GOT3 (cell line): ENCODE results near the gene APAF1.
"Not testable (repeated sequence)": the region's sequence is repeated elsewhere in the genome, so short reads cannot be mapped to it uniquely, and the experiment has no call there.

ENCODE experiments used
- DNase-seq: peaks from one replicate; lab custom pipeline; 2025; ENCODE audit warnings: mixed read lengths; lab: John Stamatoyannopoulos, UW

Gene APAF1, protein sequence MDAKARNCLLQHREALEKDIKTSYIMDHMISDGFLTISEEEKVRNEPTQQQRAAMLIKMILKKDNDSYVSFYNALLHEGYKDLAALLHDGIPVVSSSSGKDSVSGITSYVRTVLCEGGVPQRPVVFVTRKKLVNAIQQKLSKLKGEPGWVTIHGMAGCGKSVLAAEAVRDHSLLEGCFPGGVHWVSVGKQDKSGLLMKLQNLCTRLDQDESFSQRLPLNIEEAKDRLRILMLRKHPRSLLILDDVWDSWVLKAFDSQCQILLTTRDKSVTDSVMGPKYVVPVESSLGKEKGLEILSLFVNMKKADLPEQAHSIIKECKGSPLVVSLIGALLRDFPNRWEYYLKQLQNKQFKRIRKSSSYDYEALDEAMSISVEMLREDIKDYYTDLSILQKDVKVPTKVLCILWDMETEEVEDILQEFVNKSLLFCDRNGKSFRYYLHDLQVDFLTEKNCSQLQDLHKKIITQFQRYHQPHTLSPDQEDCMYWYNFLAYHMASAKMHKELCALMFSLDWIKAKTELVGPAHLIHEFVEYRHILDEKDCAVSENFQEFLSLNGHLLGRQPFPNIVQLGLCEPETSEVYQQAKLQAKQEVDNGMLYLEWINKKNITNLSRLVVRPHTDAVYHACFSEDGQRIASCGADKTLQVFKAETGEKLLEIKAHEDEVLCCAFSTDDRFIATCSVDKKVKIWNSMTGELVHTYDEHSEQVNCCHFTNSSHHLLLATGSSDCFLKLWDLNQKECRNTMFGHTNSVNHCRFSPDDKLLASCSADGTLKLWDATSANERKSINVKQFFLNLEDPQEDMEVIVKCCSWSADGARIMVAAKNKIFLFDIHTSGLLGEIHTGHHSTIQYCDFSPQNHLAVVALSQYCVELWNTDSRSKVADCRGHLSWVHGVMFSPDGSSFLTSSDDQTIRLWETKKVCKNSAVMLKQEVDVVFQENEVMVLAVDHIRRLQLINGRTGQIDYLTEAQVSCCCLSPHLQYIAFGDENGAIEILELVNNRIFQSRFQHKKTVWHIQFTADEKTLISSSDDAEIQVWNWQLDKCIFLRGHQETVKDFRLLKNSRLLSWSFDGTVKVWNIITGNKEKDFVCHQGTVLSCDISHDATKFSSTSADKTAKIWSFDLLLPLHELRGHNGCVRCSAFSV (N-terminal part only)

DNA sequence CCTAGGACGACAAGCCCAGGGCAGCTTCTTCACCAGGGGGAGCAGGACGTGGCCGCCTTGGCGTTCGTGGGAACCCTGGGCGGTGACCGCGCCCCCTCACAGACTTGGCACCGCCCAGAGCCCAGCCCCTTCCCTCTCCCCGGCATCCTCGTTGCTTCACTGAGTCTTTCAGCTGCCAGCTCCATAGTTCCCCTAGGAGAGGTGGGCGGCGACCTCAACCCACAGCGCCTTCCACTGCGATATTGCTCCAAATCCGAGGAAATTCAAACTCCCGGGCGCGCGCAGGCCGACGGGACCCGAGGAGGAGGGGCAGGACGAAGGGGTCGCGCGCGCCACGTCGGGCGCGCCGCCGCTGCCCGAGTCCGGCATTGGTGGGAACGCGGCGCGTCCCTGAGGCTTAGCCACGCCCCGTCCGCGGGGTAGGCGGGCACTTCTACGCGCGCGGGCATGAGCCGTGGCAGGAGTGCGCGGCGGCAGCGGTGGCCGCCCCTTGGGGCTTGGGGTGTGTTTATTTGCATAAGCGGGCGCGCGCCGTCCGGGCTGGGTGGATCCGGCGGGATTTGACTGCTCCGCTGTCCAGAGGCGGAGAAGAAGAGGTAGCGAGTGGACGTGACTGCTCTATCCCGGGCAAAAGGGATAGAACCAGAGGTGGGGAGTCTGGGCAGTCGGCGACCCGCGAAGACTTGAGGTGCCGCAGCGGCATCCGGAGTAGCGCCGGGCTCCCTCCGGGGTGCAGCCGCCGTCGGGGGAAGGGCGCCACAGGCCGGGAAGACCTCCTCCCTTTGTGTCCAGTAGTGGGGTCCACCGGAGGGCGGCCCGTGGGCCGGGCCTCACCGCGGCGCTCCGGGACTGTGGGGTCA lies at the start of gene APAF1, which contains the start of gene IKBIP:
APAF1 (plus strand) TSS at position 579 of the 860 bp plus-strand sequence. CDS start 3,070 bp downstream, outside the sequence.
IKBIP (minus strand) TSS at position 77 of the 860 bp plus-strand sequence. CDS start 87 bp downstream, outside the sequence.
- DNase-seq: peak; percentile 81

DNA sequence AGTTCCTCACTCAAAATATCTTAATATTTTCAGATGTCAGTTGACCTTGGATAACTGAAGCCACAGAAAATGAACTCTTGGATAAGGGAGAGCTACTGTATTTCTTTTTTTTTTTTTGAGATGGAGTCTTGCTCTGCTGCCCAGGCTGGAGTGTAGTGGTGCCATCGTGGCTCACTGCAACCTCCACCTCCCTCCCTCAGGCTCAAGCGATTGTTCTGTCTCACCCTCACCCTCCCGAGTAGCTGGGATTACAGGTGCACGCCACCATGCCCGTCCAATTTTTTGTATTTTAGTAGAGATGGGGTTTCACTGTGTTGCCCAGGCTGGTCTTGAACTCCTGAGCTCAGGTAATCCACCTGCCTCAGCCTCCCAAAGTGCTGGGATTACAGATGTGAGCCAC lies 47.8 kb upstream of the APAF1 start:
- not testable (repeated sequence) for DNase-seq

DNA sequence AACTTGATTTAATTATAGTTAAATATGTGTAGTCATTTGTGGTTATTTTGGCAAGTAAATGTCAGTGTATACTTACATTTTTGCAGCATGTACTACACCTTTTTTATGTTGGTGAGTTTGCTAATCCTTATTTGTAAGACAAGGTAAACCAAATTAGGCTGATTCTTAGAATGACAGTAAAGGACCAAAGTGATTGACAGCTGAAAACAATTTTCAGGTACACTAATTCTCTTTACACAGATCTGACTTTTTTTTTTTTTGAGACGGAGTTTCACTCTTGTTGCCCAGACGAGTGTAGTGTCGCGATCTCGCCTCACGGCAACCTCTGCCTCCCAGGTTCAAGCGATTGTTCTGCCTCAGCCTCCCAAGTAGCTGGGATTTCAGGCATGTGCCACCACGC lies 43.2 kb upstream of the APAF1 start:
- DNase-seq: no peak

DNA sequence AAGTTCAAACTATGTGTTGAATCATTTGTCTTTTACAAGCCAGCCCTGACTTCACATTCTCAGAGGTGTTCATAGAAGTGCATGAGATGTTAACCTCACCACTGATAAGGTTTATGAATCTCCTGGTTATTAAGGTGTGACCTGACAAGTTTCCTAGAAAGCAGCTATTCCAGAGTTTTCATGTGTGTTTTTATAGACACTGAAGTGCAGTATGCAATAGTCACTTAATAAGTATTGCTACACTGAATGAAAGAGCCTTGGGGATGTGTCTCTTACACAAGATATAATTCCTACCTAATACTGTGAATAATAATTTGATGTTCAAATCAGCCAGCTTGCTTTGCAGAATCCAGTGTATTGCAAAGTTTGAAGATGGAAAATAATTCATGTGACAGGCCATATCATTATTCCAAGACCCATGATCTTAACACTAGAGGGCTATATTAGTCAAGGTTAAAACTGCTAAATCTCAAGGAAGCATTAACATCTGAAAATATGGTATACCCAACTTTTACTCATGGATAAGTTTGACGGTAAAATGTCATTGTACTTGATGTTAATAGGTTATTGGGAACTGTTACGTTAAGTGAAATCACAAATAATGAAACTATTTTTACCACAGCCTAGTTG lies 38.6 kb upstream of the APAF1 start:
- DNase-seq: no peak

DNA sequence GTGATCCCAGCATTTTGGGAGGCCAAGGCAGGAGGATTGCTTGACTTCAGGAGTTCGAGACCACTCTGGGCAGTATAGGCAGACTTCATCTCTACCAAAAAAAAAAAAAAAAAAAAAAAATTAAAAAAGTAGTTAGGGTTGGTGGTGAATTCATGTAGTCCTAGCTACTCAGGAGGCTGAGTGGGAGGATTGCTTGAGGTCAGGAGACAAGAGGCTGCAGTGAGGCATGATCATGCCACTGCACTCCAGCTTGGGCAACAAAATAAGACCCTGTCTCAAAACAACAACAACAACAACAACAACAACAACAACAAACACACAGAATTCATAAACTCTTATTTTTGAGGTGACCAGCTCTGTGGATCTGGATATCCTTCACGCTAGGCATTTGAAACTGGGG lies 34.5 kb upstream of the APAF1 start:
- DNase-seq: no peak

DNA sequence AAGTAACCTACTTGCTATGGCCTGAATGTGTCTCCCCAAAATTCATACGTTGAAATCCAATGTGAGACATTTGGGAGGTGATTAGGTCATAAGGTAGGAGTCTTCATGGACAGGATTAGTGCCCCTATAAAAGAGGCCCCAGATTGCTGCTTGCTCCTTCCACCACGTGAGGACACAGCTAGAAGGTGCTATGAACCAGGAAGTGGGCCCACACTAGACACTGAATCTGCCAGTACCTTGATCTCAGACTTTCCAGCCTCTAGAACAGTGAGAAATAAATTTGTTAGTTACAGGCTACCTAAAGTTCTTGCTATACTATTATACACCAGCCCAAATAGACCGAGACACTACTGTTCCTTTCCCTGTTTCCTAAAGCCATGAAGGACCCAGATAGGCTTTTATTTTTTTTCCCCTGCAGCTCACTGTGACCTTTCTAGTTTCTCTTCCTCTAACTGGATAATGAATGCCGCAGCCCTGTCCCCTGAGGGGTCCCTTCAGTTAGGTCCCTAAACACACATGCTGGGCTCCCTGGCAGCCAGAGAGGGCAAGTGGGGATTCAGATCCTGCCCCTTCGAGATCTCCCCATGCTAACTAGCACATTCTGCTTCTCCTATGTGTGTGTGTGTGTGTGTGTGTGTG lies 32.3 kb upstream of the APAF1 start:
- DNase-seq: no peak

DNA sequence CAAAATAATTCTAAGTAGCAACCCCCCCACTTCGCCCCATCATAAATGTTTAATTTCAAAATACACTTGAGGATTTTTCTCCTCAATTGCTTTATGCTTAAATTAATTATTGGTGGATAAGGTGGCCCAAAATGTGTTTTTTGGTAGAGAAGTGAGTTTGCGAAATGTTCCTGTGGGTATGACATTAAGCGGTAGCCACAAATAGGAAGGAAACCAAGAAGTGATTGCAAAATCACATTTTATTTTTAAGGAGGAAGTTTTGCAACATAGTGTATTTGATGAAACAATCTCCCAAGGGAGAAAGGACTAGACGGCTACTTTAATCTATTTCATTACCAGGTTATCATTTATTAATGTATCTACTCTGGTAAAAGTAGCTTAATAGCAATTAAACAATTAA lies 26.1 kb upstream of the APAF1 start:
- DNase-seq: no peak

DNA sequence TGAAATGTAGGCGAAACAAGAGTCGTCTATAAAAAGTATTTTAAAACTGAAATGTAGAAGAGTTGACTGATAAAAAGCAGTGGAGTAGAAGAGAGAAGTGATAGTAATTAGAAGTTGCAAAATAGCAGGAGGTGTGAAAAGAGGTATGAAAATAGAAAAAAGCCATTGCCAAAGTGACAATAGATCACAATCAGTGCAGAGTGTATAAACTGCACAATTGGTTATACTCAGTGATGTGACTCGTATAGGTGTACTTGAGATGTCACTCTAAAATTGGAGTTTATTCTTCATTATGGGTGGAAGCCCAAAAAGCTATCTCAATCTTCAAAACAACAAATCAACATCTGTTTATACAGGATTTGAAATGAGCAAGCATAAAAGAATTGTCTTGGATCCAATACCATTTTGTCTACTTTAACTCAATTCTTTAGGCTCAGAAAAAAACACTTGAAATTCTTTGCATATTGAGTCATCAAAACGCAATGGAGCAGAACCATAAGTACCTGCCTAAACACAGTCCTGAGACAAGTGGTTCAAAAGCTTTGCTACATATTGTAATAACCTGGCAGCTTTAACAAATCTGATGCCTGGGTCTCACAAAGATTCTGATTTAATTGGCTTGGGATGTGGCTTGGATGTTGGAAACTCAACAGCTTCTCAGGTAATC lies 9.3 kb upstream of the APAF1 start:
- no peak for DNase-seq

DNA sequence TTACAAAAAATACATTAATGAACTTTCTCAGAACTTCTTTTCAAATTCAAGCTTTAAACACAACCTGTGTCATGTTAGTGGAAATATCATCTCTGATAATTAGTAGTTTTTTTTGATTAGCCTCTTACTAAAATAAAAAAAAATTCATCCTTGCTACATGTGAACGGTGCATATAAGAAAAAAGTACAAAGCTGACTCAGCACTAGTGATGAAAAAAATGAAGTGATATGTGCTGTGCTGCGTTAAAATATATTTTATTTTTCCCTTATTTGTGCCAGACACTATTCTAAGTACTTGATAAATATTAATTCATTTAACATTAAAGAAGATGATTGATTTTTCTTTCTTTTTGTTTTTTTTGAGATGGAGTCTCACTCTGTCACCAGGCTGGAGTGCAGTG lies 8.0 kb upstream of the APAF1 start:
- no peak for DNase-seq

DNA sequence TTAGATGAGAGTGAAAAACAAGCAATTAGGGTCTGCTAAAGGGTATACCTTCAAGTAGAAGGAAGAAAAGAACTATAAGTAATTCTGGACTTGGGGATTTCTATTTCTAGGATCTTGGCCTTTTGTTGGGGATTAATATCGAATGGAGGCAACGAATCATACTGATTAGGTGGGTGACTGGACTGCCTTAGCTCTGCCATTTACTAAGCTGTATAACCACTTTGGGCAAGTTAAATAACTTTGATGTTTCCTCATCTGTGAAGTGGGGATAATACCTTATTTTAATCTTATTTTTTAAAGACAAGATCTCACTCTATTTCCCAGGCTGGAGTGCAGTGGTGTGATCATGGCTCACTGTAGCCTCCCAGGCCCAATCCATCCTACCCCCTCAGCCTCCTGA lies 7.1 kb upstream of the APAF1 start:
- DNase-seq: no peak

DNA sequence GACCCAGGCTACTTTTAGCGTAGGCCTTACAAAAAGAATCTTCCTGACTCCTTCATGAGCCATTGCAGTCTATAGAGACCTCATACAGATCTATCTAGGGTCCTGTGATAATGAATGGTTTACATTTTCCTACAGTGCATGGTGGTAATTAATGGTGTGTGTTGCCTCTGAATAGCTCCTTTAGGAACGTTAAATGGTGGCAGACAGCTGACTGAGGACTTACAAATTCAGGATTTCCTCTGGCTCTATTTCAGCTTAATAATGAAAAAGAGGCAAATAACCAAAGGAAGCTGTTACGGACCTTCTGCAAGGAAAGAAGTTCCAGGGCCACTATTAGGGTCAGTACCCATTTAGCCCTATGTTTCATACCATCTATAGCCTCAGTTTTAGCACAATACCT lies 5.6 kb upstream of the APAF1 start:
- no peak for DNase-seq

DNA sequence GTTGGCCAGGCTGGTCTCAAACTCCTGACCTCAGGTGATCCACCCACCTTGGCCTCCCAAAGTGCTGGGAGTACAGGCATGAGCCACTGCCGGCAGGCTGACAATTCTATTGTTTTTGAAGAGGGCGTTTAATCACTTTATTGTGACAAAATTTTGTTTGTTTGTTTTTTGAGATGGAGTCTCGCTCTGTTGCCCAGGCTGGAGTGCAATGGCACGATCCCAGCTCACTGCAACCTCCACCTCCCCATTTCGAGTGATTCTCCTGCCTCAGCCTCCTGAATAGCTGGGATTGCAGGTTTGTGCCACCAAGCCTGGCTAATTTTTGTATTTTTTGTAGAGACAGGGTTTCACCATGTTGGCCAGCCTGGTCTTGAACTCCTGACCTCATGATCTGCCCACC lies 2.3 kb upstream of the APAF1 start:
- DNase-seq: not testable (repeated sequence)

DNA sequence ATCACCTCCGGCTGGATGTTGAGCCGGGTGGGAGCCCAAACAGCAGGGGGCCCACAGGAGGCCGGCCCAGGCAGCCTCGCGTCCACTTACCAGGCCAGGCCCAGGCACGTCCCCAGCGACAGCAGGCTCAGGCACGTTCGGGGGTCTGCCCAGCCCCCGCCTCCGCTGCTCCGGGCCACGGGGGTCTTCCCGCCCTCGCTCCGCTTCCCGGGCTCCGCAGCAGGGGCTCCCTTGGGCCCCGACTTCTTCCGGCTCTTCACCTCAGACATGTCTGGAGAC lies 718 bp upstream of the APAF1 start:
- DNase-seq: no peak

DNA sequence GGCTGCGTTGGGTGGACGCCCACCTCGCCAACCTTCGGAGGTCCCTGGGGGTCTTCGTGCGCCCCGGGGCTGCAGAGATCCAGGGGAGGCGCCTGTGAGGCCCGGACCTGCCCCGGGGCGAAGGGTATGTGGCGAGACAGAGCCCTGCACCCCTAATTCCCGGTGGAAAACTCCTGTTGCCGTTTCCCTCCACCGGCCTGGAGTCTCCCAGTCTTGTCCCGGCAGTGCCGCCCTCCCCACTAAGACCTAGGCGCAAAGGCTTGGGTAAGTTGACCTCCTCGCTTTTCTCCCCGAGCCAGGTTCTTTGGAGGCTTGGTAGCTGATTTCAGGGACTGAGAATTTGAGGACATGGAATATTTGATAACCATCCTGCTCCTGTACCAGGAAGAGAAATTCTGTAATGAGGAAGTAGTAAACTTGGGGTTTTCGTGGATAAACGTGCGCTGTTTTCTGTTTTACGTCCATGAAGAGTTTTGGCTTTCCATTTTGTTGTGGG lies 530 bp downstream of the APAF1 start:
- DNase-seq: no peak

DNA sequence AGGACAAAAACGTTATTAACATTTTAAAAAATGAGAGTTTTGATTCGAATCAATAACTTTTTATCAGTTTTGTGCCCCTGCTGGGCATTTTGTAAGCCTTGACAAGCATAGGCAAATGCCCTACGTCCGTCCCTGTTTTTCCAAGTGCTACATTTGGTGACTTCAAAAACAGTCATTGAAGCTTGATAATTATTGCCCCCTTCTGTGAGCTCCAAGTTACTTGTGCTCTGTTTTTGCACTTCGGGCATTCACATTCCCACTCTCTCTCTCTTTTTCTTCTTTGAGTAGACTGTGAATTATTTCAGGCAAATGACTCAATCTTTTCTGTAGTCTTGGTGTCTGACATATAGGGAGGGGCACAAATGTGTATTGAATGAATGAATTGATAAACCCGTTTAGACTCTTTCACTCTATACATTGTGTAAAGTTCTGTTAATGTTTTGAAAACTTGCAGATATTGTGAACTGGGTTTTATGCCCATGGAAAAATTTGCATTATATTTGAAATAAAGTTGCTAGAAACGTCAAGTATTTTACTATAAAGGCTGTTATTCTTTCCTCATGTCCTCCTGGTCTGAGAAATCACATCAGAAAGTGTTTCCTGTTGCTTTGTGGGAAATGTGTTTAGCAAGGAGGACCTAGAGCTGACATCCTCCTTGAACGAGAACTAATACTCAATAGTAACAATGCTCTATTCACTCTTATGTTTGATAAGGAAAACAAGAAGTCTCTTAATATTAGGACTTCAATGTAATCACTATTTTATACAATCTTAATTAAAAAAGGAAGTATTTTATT lies 1.4 kb downstream of the APAF1 start:
- DNase-seq: no peak

DNA sequence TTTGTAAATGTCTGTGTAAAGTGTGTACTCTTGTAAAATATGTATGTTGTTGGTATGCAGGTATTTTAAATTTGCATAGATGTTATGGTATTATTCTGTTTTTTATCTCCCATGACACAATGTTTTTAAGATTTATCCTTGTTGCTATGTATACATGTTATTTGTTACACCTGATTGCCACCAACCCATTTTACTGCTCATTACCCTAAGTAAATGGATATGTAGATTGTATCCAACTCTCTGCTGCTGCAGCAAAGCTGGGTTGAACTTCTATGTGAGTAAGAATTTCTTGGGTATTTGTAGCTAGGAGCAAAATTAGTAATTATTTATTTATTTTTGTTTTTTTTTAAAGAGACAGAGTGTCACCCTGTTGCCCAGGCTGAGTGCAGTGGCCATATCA lies 6.2 kb downstream of the APAF1 start:
- no peak for DNase-seq

DNA sequence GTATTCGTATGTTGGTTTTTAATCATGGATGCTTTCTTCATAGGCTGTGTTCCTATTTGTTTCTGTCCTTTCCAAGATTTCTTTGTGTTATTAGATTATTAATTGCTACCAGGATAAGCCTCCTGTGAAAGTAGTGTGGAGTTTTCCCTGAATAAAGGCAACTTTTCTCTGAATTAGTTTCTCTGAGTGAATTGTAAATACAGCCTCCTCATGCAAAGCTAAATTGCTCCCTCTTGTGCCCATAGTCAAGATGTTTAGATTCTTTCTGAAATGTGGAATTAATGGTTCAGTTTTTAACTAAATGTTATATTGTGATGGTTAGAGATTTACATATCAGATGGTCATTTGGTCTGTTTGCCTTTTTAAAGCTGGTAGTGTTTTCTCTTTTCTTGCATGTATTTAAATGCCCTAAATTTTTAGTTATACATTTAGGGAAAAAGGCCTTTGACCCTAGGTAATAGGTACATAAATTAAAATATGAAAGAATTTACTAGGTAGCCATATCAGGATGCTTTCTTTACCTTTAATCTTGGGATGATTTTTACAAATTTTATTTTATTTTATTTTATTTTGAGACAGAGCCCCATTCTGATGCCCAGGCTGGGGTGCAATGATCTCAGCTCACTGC lies 8.9 kb downstream of the APAF1 start:
- no peak for DNase-seq

DNA sequence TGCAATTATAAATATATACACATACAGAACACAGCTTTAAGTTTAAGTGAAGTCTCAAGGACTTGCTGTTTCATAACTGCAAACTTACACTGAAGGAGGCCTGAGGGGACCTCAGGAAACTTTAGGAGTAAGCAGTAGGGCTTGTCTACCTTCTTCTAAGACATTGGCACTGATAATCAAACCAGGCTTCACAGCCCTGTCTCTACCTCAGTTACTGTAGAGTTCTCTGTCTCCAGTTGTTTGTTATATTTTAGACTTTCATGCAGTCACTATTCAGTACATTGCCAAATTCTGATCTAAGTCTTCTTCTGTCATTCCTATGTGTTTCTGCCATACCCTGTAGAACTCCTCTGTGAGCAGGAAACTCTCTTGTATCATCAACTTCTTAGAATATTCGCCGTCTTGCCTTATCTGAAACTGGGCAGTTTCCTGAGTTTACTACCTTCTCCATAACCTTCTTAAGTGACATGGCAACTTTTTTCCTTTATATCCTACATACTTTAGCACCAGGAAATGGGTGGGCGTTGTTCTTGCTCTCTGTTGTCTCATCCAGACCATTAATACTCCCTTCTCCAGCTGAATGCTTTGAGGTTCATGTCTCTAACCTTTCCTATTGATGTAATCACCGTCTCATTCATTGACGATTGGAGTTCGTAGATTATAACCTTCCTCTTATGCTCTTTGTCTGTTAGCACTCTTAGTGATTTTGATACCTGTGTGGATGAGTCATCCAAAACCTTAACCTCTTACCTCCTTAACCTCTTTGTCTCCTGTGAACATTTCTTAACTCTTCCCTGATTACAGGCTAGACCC lies 11.4 kb downstream of the APAF1 start:
- DNase-seq: no peak
